GM18498 (cell line): ENCODE data around the gene FGD1.
"Not testable (repeated sequence)": the region's sequence is repeated elsewhere in the genome, so short reads cannot be mapped to it uniquely, and the experiment has no call there.

Experiments used
- ATAC-seq: cut with Tn5 transposase; IDR thresholded peaks from one replicate; pipeline ENCODE4 v1.9.1; 2021; ENCODE audit warnings: mild to moderate bottlenecking, moderate library complexity; ENCODE audit not compliant: unreplicated experiment

Gene FGD1

DNA sequence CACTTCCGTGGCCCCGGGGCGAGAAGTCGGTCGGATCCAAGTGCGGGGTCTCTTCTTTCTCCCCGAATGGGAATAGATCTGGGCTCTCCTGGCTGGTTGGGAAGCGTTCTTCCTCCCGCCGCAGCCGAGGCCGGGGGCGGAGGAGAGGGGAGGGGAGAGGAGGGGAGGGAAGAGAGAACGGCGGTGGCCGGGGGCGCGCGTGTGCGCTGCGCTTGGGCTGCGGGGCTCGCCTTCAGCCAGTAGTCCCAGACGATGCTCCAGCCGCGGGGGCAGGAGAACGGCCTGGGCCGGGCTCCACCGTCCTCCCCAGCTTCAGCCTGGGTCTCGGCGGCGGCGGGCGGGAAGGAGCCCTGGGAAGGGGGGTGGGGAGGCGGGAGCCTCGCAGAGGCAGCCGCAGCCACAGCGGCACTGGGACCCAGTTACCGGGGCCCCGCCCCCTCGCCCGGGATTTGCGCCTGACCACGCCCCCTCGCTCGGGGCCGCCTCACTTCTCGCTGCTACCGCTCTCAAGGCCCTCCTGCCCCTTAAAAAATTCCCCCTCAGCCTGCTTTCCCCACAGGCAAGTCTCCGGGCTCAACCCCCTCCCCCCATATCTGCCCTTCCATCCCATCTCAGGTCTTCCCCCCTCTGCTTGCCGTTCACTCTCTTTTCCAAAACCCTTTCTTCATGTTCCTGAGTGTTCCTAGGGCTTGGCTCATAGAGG is at the start of gene FGD1:
TSS of gene FGD1 (minus strand) at position 421 of the 703 bp plus-strand sequence. CDS start 802 bp downstream, outside the sequence.
- no peak for ATAC-seq

DNA sequence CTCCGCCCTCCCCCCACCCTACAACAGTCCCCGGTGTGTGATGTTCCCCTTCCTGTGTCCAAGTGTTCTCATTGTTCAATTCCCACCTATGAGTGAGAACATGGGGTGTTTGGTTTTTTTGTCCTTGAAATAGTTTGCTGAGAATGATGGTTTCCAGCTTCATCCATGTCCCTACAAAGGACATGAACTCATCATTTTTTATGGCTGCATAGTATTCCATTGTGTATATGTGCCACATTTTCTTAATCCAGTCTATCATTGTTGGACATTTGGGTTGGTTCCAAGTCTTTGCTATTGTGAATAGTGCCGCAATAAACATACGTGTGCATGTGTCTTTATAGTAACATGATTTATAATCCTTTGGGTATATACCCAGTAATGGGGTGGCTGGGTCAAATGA is 46.2 kb upstream of the FGD1 start:
- not testable (repeated sequence) for ATAC-seq

DNA sequence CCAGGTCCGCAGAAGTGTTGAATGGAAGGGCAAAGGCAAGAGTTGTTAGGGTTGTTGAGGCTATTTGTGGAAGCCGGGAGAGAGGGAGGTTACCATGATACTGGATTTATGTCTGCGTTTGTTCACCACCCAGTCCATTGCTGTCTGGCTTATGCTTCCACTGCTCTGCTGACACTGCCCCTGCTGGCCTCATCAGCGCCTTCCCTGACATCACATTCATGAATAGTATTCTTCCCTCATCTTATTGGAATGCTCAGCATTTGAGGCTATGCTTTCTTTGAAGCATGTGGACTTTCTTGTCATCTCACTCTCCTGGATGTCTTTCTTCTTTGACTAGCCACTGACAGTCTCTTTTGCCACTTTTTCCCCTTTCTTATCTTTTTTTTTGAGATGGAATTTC is 44.3 kb upstream of the FGD1 start:
- no peak for ATAC-seq

DNA sequence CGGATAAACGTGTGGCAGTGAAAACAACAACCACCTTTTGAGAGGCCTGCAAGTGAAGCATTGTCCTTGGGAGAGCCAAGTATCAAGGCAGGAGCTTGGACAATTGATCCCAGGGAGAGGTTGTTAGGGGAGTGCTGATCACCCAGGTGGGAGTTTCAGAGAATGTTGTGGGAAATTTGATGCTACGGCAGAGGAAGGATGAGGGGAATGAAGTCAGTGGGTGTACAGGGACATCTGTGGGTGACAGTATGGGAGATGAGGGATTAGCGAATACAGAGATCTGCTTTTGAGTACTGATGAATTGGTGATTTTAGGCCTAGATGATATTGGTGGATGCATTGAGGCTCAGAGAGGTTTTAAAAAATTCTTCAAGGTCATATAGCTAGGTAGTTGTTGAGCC is 38.2 kb upstream of the FGD1 start:
- no peak for ATAC-seq

DNA sequence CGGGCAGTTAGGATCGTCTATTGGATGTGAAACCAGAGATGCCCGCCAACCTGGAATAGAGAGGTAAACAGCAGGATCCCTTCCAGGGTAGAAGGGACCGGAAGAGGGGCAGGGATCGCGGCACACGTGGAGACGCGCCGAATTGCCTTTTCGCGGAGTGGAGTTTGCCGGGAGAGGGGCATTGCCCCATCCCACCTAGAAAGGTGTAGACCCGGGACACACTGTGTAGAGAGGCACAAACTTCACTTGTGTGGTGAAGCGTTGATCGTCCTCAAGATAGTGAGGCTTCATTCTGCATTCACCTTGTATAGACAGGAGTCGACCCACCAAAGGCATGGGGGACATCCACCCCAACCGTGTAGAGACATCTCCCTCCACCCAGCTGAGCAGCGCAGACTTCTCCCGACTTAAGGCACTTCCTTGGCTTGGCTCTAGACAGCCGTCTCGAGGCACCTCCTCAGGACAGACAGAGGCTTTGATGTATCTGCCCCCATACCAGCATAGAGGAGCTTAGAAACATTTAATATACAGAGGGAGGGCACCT is 34.4 kb upstream of the FGD1 start:
- ATAC-seq: peak; percentile 36

DNA sequence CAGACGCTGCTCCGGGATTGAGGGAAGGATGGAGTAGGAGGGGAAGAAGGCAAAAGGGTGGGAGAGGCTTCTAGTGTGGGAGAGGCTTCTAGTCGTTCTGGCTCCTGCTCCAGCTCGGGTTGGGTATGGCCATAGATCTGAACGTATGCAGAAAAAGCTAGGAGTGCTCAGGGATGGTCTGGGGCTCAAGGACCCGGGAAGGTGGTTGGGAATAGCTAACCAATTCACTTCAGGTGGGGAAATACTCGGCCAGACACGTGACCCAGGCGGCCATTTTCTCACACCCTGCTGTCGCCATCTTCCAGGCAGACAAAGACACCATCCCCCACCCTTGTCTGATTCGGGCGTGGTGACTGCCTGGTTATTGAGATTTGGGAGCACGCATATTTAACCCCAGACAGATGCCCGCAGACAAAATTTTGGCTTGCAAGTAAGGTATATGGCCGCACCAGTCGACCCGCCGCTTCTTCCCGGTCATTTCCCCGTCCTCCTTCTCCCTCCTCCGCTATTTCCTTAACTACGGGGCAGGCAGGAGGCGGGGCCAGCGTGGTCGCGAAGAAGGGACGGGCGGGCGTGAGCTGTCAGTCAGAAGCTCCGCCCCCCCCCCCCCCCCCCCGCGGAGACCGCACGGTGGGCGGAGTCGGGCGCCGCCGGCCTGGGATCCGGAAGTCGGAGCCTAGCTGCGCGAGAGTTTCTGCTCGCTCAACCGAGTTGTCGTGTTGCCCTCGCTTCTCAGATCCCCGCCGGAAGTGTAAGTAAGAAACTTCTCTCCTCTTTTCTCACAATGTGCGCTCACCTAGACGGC is 33.7 kb upstream of the FGD1 start, which contains the start of gene GNL3L:
TSS of gene GNL3L (plus strand) at position 668 of the 805 bp plus-strand sequence. CDS start 2,348 bp downstream, outside the sequence.
- ATAC-seq: peak; percentile 94

DNA sequence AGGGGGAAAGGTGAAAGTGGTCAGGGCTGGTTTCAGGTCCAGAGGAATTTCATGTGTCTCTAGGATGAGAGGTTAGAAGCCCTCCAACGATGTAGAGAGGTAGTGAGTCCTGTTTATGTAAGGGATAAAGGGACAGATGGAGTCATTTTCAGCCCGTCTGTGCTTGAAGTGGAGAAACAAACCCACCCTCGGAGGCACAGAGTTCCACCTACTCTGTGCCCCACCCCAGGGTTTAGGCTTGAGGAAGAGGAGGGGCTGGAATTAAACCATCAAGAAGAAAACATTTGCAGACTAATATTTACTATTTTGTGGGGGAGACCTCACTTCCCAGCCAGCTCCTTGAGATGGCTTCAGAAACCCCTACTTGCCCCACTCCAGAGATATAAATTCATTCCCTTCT is 33.1 kb upstream of the FGD1 start:
- no peak for ATAC-seq

DNA sequence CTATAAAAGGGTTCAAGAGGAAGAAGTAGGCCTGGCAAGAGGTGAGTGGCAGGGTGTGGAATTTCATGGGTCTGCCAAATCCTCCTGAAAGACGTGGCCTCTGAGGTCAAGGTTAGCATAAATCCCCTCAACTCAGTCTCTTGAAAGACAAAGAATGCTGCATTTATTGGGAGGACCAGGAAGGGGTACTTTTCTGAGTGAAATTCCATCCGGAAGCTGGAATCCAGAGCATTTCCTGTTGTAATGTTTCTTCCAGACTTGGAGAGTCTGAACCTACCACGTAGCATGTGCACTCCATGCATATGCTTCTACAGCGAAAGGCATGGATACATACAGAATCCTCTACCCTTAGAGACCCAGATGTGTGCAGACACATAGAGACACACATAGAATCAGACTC is 13.4 kb upstream of the FGD1 start:
- no peak for ATAC-seq

DNA sequence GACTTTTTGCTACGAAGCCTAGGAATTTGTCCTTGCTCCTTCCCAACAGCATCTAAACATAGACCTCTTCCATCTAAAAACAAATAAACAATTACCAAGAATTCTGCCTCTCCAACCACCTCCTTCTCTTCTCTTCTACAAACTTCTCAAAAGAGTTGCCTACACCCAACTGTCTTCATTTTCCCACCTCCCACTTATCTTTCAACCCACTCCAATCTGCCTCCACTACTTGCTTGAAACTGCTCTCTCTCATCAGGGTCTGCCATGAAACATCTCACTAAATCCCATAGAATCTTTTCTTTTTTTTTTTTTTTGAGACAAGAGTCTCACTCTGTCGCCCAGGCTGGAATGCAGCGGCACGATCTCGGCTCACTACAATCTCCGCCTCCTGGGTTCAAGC is 902 bp upstream of the FGD1 start:
- ATAC-seq: no peak

DNA sequence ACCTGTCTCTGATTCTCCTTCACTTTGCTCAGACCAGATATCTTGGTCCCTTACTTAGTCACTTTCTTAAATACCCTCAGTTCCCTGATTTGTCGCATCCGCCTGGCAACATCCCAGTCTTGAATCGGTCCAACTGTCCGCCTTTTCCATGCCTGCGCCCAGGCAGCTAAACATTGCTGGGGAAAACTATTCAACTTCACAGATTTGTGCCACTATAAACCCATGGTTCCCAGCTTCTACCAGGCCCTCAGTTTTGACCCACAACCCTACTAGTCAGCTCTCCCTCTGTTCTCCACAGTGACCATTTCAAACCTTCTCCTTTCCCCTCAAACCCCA is 451 bp upstream of the FGD1 start:
- ATAC-seq: no peak

DNA sequence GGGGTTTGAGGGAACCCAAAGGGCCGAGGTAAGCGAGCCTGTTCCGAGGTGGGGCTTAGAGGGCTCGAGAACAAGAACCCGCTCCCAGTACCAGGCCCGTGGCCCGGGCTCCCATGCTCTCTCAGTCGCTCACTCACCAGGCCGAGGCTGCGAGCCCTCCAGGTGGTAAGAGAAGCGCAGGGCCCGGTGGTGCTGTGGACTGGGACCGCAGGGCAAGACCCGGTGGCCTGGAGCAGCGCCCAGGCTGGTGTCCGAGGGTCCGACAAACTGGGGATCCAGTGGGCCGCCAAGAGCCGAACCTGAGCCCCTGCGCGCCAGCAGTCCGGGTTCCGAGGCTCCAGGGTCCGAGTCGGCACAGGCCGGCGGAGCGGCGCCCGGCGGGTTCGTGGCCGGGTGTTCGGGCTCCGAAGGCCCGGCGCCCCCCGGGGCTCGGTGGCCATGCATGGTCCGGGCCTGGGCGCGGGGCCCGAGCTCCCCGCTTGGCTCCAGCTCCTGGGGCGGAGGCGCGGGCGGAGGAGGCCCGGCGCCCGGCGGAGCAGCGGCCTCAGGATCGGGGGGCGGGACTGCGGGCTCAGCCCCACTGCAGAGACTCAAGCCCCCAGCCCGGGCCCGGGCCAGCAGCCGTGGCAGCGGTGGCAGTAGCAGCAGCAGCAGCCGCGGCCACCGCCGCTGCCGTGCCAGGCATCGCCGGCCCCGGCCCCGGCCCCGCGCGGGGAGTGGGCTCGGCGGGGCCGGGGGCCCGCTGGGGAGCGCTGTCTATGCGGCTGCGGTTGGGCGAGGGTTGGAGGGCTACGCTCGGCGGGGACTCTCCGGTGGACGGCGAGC is 833 bp downstream of the FGD1 start:
- no peak for ATAC-seq

DNA sequence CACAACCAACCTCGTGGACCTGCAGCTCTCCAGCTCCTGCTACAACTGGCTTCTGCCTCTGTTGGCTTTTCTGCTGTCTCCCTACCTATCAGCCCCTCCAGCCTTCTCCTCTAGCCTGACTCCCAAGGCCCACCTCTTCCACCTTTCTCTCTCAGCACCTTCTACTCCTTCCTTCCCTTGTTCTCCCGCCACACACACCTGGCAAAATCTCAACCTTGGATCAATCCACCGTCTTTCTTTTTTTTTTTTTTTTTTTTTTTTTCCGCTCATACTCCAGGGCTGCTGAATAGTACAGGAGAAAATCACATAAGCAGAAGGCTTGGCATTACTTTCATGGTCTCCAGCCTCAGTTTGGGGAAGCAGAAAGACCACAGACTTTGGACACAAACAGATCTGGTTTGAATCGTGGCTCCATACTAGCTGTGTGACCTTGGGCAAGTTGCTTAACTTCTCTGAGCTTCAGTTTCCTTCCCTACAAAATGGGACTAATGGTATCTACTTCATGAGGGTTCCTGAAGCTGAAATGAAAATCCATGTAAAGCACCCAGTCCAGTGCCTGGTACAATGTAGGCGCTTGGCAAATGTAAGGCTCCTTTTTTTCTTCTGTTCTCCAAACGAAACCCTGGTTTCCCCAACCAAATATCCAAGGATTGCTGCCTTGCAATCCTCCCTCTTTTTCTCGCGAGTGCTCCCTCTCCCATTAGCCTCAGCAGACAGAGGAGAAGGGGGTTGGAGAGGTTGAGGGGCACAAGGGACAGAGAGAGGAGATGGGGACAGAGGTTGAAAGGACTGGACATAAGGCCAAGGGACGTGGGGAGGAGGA is 1.7 kb downstream of the FGD1 start:
- no peak for ATAC-seq

DNA sequence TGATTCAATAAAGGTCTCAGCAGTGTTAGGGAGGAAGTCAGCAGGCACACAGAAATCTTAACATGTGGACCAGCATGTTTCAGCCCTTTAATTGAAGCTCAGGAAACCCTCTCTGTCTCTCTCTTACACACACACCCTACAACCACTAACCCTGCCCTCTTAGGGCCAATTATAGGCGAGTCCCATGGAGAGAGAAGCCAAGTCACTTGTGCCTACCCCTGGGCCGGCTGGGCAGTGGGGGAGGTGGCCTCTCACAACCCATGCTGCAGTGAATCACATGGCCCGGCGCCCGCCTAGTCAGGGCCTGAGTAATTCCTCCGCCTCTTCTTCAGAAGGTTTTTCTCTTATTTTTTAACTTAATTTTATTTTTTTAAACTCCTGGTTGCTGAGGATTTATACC is 3.7 kb downstream of the FGD1 start:
- ATAC-seq: no peak

DNA sequence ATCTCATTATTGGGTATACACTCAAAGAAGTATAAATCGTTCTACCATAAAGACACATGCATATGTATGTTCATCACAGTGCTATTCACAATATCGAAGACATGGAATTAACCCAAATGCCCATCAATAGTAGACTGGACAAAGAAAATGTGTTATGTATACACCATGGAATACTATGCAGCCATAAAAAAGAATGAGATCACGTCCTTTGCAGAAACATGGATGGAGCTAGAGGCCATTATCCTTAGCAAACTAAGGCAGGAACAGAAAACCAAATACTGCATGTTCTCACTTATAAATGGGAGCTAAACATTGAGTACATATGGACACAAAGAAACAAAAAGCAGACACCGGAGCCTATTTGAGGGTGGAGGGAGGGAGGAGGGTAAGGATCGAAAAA is 6.2 kb downstream of the FGD1 start:
- ATAC-seq: not testable (repeated sequence)

DNA sequence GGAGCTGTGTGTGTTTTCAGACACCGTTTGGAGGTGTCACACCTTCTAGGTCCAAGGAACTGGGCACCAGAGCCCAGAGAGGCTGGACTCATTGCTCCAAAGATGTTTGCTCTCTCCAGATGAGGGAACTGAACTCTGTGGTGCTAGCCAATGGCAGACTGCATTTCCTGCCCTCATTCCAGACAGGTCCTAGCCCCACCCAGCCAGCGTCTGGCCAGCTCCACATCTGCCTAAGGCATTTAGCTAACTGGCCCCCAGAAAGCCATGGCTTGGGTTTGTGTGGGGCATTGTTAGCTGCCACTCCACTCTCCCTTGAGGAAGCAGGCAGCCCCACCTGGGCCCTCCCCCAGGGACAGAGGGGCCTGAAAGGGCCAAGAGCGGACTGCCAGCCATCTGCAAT is 11.4 kb downstream of the FGD1 start:
- ATAC-seq: no peak

DNA sequence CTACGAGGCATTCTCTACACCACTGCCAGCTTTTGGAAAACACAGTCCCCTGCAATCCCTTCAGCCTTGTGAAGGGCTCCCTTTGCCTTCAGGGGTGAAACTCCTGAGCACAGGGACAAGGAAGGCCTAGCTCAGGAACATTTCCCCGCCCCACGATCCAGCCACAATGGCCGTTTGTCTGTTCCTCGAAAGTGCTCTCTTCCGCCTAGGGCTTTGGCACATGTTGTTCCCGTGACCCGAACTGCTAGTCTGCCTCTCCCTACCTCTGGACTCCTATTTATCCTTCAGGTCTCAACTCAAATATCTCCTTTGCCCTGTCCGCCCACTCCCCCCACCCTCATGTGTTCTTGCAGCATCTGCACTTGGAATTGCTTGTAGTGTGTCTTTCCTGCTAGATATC is 12.1 kb downstream of the FGD1 start:
- no peak for ATAC-seq

DNA sequence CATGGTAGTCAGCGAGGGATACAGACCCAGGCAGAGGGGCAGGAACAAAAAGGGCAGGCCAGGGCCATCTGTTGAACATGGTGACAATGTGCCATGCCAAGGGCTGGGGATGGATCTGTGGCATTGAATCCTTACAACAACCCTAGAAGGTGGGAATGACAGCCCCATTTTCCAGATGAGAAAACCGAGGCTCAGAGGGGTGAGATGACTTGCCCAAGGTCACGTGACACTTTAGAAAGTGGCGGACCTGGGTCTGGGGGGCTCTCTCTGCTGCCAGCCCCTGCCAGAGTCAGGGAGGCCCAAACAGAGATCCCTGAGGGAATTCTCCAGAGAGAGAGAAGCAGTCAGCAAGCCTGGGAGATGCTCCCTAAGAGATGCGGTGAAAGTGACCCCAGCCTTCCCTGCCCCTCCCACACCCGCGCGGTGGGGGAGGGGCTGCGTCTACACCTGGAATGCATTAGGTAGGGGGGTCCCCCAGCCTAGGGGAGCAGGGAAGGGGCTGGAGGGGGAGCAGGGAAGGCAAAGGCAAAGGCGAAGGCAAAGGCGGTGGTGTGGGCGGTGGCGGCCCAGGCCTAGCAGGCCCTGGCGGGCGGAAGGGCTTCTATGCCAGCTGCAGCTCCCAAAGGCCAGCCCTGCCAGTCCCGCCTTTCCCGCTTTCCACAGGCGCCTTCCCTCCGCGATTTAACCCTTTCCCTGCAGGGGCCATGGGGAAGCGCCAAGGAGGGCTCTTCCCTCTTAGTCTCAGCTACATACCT is 13.0 kb downstream of the FGD1 start:
- ATAC-seq: no peak

DNA sequence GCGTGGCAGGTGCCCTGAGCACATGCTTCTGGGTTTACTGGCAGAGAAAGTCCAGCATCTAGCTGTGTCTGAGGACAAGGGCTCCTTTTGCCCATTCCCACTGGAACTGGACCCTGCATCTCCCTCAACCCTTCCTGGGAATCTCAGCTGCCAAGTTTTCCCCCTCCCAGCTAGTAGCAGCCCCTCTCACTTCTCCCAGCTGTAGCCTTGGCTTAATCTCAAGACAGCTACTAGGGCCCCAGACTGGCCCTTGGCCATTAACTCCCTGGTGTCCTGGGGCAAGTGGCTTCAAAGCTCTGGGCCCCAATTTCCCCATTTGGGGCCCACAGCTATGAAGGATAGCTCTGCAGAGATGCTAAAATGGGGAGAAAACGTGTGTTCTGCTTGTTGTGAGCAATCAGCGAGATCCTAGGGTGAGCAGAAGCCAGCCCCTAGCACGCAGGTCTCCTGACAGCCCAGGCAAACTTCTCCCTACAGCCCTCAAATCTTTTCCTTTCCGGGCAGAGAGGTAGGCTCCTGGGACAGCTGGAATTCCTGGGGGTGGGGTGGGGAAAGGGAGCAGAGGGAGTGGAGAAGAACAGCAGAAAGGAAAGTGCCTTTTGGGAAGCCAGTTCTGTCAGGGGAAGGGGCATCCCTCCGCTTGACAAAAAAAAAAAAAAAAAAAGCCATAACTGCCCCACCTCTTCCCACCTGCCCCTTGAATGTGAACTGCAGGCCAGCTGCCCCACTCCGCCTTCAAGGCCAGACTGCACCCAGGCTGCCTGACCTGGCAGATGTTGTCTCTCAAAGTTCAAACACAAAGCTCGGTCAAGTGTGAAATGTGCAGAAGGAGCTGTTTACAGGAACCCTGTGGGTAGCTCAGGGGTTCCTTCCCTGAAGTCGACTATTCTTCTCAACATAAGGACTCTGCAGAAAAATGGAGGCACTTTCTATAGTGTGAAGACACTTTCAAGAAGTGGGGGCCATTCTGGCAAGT is 16.6 kb downstream of the FGD1 start:
- ATAC-seq: no peak
